Activated naive CD8-positive, alpha-beta T cell treated with anti-CD3 and anti-CD28 coated beads, Interleukin-2, amount 50 U/mL, for 24 hours (primary cell): ENCODE measurements around the gene ZCCHC13.

Source experiments
- ATAC-seq: fragments of 150-1000 bp; cut with Tn5 transposase; one replicate; pipeline ENCODE4 v1.10.0; 2021
- DNase-seq: peaks from one replicate; pipeline ENCODE4 v3.0.0; 2021
- H3K27ac Mint-ChIP-seq: one replicate; pipeline ENCODE4 v1.8.0; 2021; ENCODE audit warnings: mild to moderate bottlenecking, mixed read lengths
- H3K27me3 Mint-ChIP-seq: one replicate; pipeline ENCODE4 v1.8.0; 2021; ENCODE audit warnings: mixed read lengths
- H3K36me3 Mint-ChIP-seq: one replicate; pipeline ENCODE4 v1.8.0; 2021; ENCODE audit warnings: low read depth, mixed read lengths
- H3K4me1 Mint-ChIP-seq: one replicate; pipeline ENCODE4 v1.8.0; 2021; ENCODE audit warnings: mixed read lengths
- H3K4me3 Mint-ChIP-seq: one replicate; pipeline ENCODE4 v1.8.0; 2021; ENCODE audit warnings: mild to moderate bottlenecking, moderate library complexity, mixed read lengths
- H3K9me3 Mint-ChIP-seq: one replicate; pipeline ENCODE4 v1.8.0; 2021; ENCODE audit warnings: mixed read lengths

The ZCCHC13 gene

GRCh38 chrX:74344280-74344622 is 40.3 kb downstream of the ZCCHC13 start:
- H3K27me3 Mint-ChIP-seq, result peaks cover 3% of the 10 kb centered on the region
- no peak for DNase-seq
- ATAC-seq, result no peak
- peaks cover 2% of the 10 kb centered on the region for H3K4me1 Mint-ChIP-seq
- H3K4me3 Mint-ChIP-seq, result no peak overlapping the region
- H3K36me3 Mint-ChIP-seq, result no peaks in the 10 kb centered on the region
- no peaks in the 10 kb centered on the region for H3K9me3 Mint-ChIP-seq
- H3K27ac Mint-ChIP-seq, result no peak overlapping the region

- H3K4me1 Mint-ChIP-seq, result peaks cover 2% of the 10 kb centered on the region
- H3K4me3 Mint-ChIP-seq, result no peak overlapping the region
- H3K36me3 Mint-ChIP-seq, result no peaks in the 10 kb centered on the region
- H3K9me3 Mint-ChIP-seq, result no peaks in the 10 kb centered on the region
- H3K27ac Mint-ChIP-seq, result no peak overlapping the region
- DNase-seq, result no peak
- H3K27me3 Mint-ChIP-seq, result no peaks in the 10 kb centered on the region
- ATAC-seq, result no peak
Observed at GRCh38 chrX:74346088-74346487, 42.1 kb downstream of the ZCCHC13 start.

GRCh38 chrX:74349387-74349786 is 45.4 kb downstream of the ZCCHC13 start:
- no peak for ATAC-seq
- no peak overlapping the region for H3K4me3 Mint-ChIP-seq
- no peak overlapping the region for H3K27ac Mint-ChIP-seq
- no peaks in the 10 kb centered on the region for H3K9me3 Mint-ChIP-seq
- no peaks in the 10 kb centered on the region for H3K27me3 Mint-ChIP-seq
- H3K4me1 Mint-ChIP-seq, result peaks cover 8% of the 10 kb centered on the region
- no peak for DNase-seq
- H3K36me3 Mint-ChIP-seq, result no peaks in the 10 kb centered on the region

GRCh38 chrX:74351760-74352159 is 47.8 kb downstream of the ZCCHC13 start:
- H3K27ac Mint-ChIP-seq, result peak overlapping the region; percentile 46
- no peak for ATAC-seq

GRCh38 chrX:74353984-74354383 is 50.0 kb downstream of the ZCCHC13 start:
- no peaks in the 10 kb centered on the region for H3K9me3 Mint-ChIP-seq

More at GRCh38 chrX:74351760-74352159, 47.8 kb downstream of the ZCCHC13 start:
- no peak for DNase-seq
- H3K27me3 Mint-ChIP-seq, result no peaks in the 10 kb centered on the region
- H3K4me3 Mint-ChIP-seq, result no peak overlapping the region
- no peaks in the 10 kb centered on the region for H3K36me3 Mint-ChIP-seq
- H3K4me1 Mint-ChIP-seq, result peaks cover 8% of the 10 kb centered on the region
- no peaks in the 10 kb centered on the region for H3K9me3 Mint-ChIP-seq

More at GRCh38 chrX:74353984-74354383, 50.0 kb downstream of the ZCCHC13 start:
- Mint-ChIP-seq H3K4me1 (peaks cover 8% of the 10 kb centered on the region), H3K27ac (no peak overlapping the region), H3K4me3 (no peak overlapping the region), H3K27me3 (no peaks in the 10 kb centered on the region), H3K36me3 (no peaks in the 10 kb centered on the region)
- DNase-seq (no peak), ATAC-seq (no peak)
